C4-2B (cell line): Measurements from ENCODE around the gene TM7SF2.
A peak's percentile ranks its signal among the peaks of the same experiment; 100 is the strongest.

ENCODE experiments used
- H3K27ac ChIP-seq: fragments of 450-650 bp; 2 replicates; pipeline ENCODE4 v1.5.1; 2017
- ZFX ChIP-seq: fragments of 450-650 bp; IDR thresholded peaks from 2 replicates; pipeline ENCODE4 v1.6.1; 2017
- TF ChIP-seq, protein P1 (sequence below): fragments of 450-650 bp; conservative IDR thresholded peaks from 2 replicates; pipeline ENCODE4 v1.5.1; 2017; ENCODE audit warnings: mild to moderate bottlenecking

Gene TM7SF2

DNA sequence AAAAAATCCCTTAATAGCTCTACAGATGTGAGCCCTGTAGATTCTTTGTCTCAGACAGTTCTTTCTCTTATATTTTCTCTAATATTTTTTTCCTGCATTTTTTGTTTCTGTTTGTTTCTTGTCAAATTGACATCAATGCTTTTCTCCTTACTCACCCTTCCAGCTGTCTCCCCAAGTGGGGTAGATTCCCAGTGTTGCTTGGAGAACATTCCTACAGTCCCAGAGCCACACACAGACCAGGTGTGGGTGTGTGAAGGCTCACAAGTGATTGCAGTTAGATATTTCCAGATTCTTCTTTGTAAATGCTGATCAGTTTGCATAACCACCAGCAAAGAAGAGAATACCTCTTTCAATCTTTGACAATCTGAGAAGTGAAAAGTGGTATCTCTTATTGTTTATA lies 8.2 kb upstream of the TM7SF2 start:
- TF ChIP-seq, protein P1, sequence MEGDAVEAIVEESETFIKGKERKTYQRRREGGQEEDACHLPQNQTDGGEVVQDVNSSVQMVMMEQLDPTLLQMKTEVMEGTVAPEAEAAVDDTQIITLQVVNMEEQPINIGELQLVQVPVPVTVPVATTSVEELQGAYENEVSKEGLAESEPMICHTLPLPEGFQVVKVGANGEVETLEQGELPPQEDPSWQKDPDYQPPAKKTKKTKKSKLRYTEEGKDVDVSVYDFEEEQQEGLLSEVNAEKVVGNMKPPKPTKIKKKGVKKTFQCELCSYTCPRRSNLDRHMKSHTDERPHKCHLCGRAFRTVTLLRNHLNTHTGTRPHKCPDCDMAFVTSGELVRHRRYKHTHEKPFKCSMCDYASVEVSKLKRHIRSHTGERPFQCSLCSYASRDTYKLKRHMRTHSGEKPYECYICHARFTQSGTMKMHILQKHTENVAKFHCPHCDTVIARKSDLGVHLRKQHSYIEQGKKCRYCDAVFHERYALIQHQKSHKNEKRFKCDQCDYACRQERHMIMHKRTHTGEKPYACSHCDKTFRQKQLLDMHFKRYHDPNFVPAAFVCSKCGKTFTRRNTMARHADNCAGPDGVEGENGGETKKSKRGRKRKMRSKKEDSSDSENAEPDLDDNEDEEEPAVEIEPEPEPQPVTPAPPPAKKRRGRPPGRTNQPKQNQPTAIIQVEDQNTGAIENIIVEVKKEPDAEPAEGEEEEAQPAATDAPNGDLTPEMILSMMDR, result no peak
- TF ChIP-seq ZFX, result no peak
- peak overlapping the region; percentile 85 for H3K27ac ChIP-seq

DNA sequence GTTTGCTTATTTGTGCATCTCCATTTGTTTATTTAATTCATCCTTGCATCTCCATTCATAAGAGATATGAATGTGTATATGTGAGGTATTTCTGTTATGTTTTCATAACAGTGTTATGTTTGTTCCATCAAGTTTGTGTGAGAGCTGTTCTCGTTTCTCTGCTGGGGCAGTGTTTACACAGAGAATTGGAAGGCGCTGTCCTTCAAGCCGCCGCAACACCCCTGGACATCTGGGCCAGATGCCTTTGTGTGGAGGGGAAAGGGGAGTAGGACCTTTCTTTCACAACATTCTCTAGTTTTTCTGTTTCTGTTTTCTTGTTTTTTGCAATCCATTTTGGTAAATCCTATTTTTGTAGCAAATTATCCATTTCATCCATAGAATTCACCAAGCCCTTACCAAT lies 7.0 kb upstream of the TM7SF2 start:
- H3K27ac ChIP-seq, result peak overlapping the region; percentile 78
- TF ChIP-seq, protein P1, result no peak
- no peak for TF ChIP-seq ZFX

DNA sequence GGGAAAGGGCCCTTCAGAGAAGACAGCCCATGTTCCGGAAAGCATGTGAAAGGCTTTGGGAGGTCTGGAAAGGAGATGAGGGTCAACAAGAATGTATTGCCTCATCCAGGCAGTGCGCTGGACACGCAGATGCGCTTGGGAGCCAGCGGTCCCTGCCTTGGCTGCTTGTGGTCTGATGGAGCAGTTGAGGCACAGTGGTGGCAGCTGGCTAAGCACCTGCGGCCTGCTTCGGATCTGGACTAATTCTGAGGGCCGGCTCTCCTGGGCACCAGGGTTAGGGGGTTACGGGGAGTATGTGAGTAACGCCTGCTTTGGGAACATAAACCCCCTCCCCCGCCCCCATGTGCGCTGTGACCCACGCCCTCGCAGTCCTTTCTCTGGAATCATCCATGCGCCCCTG lies 4.6 kb upstream of the TM7SF2 start:
- TF ChIP-seq, protein P1, result no peak
- no peak for TF ChIP-seq ZFX
- H3K27ac ChIP-seq, result peak overlapping the region; percentile 96; the same call in 1 of the 2 replicates

DNA sequence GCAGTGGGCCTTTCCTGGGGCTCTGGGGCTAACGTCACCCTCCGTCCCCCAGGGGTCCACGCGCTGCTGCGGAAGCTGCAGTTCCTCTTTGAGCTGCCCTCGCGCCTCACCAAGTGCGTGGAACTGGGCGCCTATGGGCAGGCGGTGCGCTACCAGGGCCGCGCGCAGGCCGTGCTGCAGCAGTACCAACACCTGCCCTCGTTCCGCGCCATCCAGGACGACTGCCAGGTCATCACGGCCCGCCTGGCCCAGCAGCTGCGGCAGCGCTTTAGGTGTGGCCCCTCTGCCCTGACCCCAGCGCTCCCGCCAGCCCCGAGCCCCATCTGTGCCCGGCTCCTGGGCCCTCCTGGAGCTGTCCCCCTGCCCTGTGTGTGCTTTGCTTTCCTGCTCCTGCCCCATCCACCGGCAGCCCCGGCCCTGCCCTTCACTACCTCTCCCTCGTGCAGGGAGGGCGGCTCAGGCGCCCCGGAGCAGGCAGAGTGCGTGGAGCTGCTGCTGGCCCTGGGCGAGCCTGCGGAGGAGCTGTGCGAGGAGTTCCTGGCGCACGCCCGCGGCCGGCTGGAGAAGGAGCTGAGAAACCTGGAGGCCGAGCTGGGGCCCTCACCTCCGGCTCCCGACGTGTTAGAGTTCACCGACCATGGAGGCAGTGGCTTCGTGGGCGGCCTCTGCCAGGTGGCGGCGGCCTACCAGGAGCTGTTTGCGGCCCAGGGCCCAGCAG lies 3.8 kb upstream of the TM7SF2 start:
- H3K27ac ChIP-seq, result peak overlapping the region; percentile 96
- TF ChIP-seq, protein P1, result no peak
- TF ChIP-seq ZFX, result no peak

DNA sequence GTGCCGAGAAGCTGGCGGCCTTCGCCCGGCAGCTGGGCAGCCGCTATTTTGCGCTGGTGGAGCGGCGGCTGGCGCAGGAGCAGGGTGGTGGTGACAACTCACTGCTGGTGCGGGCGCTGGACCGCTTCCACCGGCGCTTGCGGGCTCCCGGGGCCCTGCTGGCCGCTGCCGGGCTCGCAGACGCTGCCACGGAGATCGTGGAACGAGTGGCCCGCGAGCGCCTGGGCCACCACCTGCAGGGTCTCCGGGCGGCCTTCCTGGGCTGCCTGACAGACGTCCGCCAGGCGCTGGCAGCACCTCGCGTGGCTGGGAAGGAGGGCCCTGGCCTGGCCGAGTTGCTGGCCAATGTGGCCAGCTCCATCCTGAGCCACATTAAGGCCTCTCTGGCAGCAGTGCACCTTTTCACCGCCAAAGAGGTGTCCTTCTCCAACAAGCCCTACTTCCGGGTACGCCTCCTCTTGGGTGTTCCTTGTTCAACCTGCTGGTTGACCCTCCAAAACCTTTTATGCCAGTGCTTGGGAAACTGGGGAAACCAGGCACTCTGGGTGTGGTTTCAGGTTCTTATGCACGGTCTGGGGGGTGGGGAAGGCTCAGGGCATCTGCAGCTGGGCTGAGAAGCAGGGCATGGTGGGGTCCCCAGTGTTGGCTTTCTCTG lies 3.1 kb upstream of the TM7SF2 start:
- H3K27ac ChIP-seq, result peak overlapping the region; percentile 96
- TF ChIP-seq ZFX, result peak; percentile 96
- TF ChIP-seq, protein P1, result no peak; the same call in 1 of the 2 replicates

DNA sequence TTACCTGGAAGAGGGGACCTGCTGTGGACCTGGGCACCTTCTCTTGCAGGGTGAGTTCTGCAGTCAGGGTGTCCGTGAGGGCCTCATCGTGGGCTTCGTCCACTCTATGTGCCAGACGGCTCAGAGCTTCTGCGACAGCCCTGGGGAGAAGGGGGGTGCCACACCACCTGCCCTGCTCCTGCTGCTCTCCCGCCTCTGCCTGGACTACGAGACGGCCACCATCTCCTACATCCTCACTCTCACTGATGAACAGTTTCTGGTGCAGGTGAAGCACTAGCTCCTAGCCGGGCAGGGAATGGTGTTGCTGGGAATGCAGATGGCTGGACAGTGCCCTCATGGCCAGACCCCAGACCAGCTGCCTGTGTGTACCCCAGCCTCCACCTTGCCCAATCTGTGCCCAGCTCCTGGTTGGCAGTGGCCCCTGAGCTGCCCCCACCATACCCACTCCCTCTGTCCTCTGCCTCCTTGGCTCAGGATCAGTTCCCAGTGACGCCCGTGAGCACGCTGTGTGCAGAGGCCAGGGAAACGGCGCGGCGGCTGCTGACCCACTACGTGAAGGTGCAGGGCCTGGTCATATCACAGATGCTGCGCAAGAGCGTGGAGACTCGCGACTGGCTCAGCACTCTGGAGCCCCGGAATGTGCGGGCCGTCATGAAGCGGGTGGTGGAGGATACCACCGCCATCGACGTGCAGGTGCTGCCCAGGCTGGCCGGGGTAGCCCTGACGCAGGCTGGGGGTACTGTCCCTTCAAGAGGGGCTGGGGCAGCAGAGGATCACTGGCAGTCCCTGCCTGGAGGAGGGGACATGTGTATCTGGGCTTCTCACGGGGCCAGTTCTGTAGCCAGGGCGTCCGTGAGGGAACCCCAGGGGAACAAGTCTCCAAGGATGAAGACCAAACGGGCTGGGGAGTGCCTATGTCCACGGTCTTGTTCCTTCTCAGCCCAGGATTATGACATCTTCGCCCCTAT lies 2.2 kb upstream of the TM7SF2 start:
- TF ChIP-seq, protein P1, result no peak
- no peak for TF ChIP-seq ZFX

More for the DNA sequence above, 2.2 kb upstream of the TM7SF2 start:
- H3K27ac ChIP-seq, result peak overlapping the region; percentile 96
